K562 (cell line): Measurements from ENCODE around the gene COMMD1. TPM values are rescaled to one million over a fixed set of nuclear protein-coding genes. Genes with fewer than 3 reads are reported as not detected.

Source experiments
- ATAC-seq: fragments of 200-7000 bp; cut with Tn5 transposase; 3 replicates; pipeline ENCODE4 v1.9.1; 2020; ENCODE audit warnings: moderate library complexity
- BruUV-seq: library from RNA; stranded (reverse); fragments of 400-500 nt; replicated peaks from 2 replicates; lab custom pipeline; 2021; lab: Mats Ljungman, UMichigan
- CTCF ChIA-PET: fragments of 300-600 bp; formaldehyde crosslinking; extraction: SDS; loops from one replicate; lab custom pipeline; 2021; ENCODE audit warnings: low intra/inter-chr PET ratio; lab: Yijun Ruan, JAX
- POLR2A ChIA-PET: fragments of 300-600, 350-650 bp; sonication (Branson Sonifier 250); formaldehyde crosslinking; extraction: SDS; loops from one replicate; lab custom pipeline; 2021; ENCODE audit warnings: antibody characterized with exemption, inconsistent platforms; lab: Yijun Ruan, JAX
- DNase-seq, 4 experiments: peaks; one replicate each; pipeline versions ENCODE4 v3.0.0 to v3.0.0-alpha.2; 2011 to 2018; ENCODE audit warnings: low spot score in 3 of 4, mixed read lengths in 3 of 4; ENCODE audit errors: extremely low read depth in 1 of 4
- FAIRE-seq: peaks from 2 replicates; lab custom pipeline; 2011; peaks lifted over from hg19 to GRCh38; lab: Jason Lieb, UNC
- H2AFZ ChIP-seq: 2 replicates; pipeline ENCODE4 v1.6.0; 2011; ENCODE audit warnings: low read depth, low read length, control low read depth, inconsistent platforms
- H3K27ac ChIP-seq: fragments of 200-600 bp; 3 replicates; pipeline ENCODE4 v1.8.0; 2011; ENCODE audit warnings: low read depth, mild to moderate bottlenecking, control low read depth, inconsistent platforms, low read length, moderate library complexity, mixed read lengths; ENCODE audit errors: extremely low read depth
- H3K27me3 ChIP-seq, 2 experiments: fragments of 300-600 bp in 1 of 2; 2 replicates in 1 of 2; 3 replicates in 1 of 2; pipeline versions ENCODE4 v1.6.0 to v1.8.0; 2011; ENCODE audit warnings: inconsistent platforms in 2 of 2, low read length in 2 of 2, mild to moderate bottlenecking in 1 of 2, mixed read lengths in 1 of 2, moderate library complexity in 1 of 2; ENCODE audit not compliant: control insufficient read depth in 2 of 2, insufficient read depth in 2 of 2
- H3K36me3 ChIP-seq: fragments of 300-600 bp; 3 replicates; pipeline ENCODE4 v1.8.0; 2011; ENCODE audit warnings: mild to moderate bottlenecking, low read length, inconsistent platforms; ENCODE audit not compliant: control insufficient read depth, insufficient read depth
- H3K4me1 ChIP-seq, 2 experiments: fragments of 200-600 bp in 1 of 2; replicated peaks in 1 of 2; 2 replicates in 1 of 2; 3 replicates in 1 of 2; pipeline versions ENCODE4 v1.5.1 to v1.8.0; 2011; ENCODE audit warnings: inconsistent platforms in 2 of 2, low read length in 2 of 2, mild to moderate bottlenecking in 1 of 2, mixed read lengths in 1 of 2, moderate library complexity in 1 of 2; ENCODE audit not compliant: control insufficient read depth in 2 of 2, insufficient read depth in 2 of 2
- H3K4me2 ChIP-seq: 2 replicates; pipeline ENCODE4 v1.6.1; 2011; ENCODE audit warnings: low read length, control low read depth, inconsistent platforms, mixed read lengths; ENCODE audit not compliant: insufficient read depth
- H3K4me3 ChIP-seq: fragments of 200-600 bp; sonication (generic), shearing (Covaris generic); 2 replicates; pipeline ENCODE4 v1.5.1; 2016; ENCODE audit warnings: control low read depth, inconsistent platforms
- H3K79me2 ChIP-seq: fragments of 200-600 bp; 3 replicates; pipeline ENCODE4 v1.8.0; 2011; ENCODE audit warnings: low read length, inconsistent platforms; ENCODE audit not compliant: control insufficient read depth, insufficient read depth
- H3K9ac ChIP-seq, 2 experiments: 2 replicates each; pipeline versions ENCODE4 v1.6.0 to v1.6.1; 2011; ENCODE audit warnings: low read depth in 2 of 2, low read length in 2 of 2, control low read depth in 1 of 2, inconsistent platforms in 1 of 2, mild to moderate bottlenecking in 1 of 2, mixed read lengths in 1 of 2; ENCODE audit not compliant: insufficient read depth in 1 of 2
- H3K9me1 ChIP-seq: one replicate; pipeline ENCODE4 v1.6.0; 2011; ENCODE audit warnings: inconsistent platforms, mild to moderate bottlenecking, low read length, moderate library complexity; ENCODE audit not compliant: control insufficient read depth, insufficient read depth
- H3K9me3 ChIP-seq: replicated peaks from 2 replicates; pipeline ENCODE4 v1.5.1; 2011; ENCODE audit warnings: low read depth, low read length, inconsistent platforms; ENCODE audit not compliant: control insufficient read depth, insufficient read depth
- H4K20me1 ChIP-seq: replicated peaks from 2 replicates; pipeline ENCODE4 v1.6.1; 2011; ENCODE audit warnings: low read length, inconsistent platforms, mixed read lengths; ENCODE audit not compliant: control insufficient read depth, insufficient read depth
- CBX5 ChIP-seq: IDR thresholded peaks from 2 replicates; pipeline ENCODE4 v1.6.1; 2014; ENCODE audit warnings: low read depth, borderline replicate concordance
- DACH1 ChIP-seq: fragments of 450-650 bp; IDR thresholded peaks from 2 replicates; pipeline ENCODE4 v1.6.1; 2018; ENCODE audit not compliant: partially characterized antibody
- DEAF1 ChIP-seq: fragments of 450-650 bp; formaldehyde crosslinking; IDR thresholded peaks from 2 replicates; pipeline ENCODE4 v1.4.0; 2020; ENCODE audit warnings: mild to moderate bottlenecking, moderate library complexity
- HDAC3 ChIP-seq: fragments of 450-650 bp; IDR thresholded peaks from 2 replicates; pipeline ENCODE4 v1.6.1; 2018; ENCODE audit warnings: borderline replicate concordance, mild to moderate bottlenecking, moderate library complexity; ENCODE audit not compliant: partially characterized antibody
- HEY1 ChIP-seq: fragments of 250-450 bp; sonication (Bioruptor Pico); IDR thresholded peaks from 2 replicates; pipeline ENCODE4 v1.5.0; 2020; ENCODE audit warnings: mild to moderate bottlenecking, moderate library complexity, borderline replicate concordance
- KDM1A ChIP-seq, 2 experiments: fragments of 450-650 bp; IDR thresholded peaks; 2 replicates each; pipeline ENCODE4 v1.6.1; 2016; ENCODE audit warnings: mild to moderate bottlenecking in 2 of 2
- MIER1 ChIP-seq: fragments of 450-650 bp; IDR thresholded peaks from 2 replicates; pipeline ENCODE4 v1.6.1; 2016; ENCODE audit warnings: antibody characterized with exemption, mild to moderate bottlenecking, low read depth
- MYNN ChIP-seq, 2 experiments: sonication (generic); formaldehyde crosslinking in 1 of 2; IDR thresholded peaks; 2 replicates each; pipeline versions ENCODE4 v1.5.0 to v1.6.1; 2016 to 2020; ENCODE audit warnings: antibody characterized with exemption in 1 of 2, missing genetic modification reagents in 1 of 2
- NFE2 ChIP-seq: IDR thresholded peaks from 2 replicates; pipeline ENCODE4 v1.6.1; 2014; ENCODE audit warnings: antibody characterized with exemption, low read depth
- NFIC ChIP-seq: fragments of 450-650 bp; IDR thresholded peaks from 2 replicates; pipeline ENCODE4 v1.6.1; 2017; ENCODE audit warnings: mild to moderate bottlenecking, inconsistent platforms
- NUFIP1 ChIP-seq: fragments of 450-650 bp; IDR thresholded peaks from 2 replicates; pipeline ENCODE4 v1.6.1; 2018; ENCODE audit not compliant: partially characterized antibody
- RNF219 ChIP-seq: fragments of 250-450 bp; sonication (Bioruptor Pico); IDR thresholded peaks from 2 replicates; pipeline ENCODE4 v1.5.0; 2022; ENCODE audit warnings: mild to moderate bottlenecking
- ZKSCAN8 ChIP-seq: fragments of 200-800 bp; sonication (Bioruptor generic); IDR thresholded peaks from 2 replicates; pipeline ENCODE4 v1.6.1; 2016; ENCODE audit warnings: missing genetic modification characterization, missing compliant biosample characterization
- WGBS: fragments of 100-300 bp; shearing (Covaris generic); methylation state at CpG from one replicate; pipeline ENCODE4 v1.1.6; 2016; ENCODE audit warnings: low coverage, mixed read lengths; ENCODE audit not compliant: insufficient coverage; ENCODE audit errors: missing lambda C conversion rate; 5-methylcytosine and 5-hydroxymethylcytosine counted together
- in situ Hi-C: fragments of 300-500 bp; cut with MboI; formaldehyde crosslinking; loops from 4 replicates; pipeline ENCODE4 v1.15.0; 2018; ENCODE audit warnings: inconsistent platforms, mixed read lengths
- intact Hi-C: fragments of 100-400 bp; cut with micrococcal nuclease; formaldehyde crosslinking; loops from 2 replicates; pipeline ENCODE4 v1.14.2; 2022
- polyA plus RNA-seq, 8 experiments: library from polyadenylated mRNA; depleted of rRNA in 4 of 8; stranded (reverse) in 5 of 8; unstranded in 3 of 8; fragments of >200 nt; fragmentation: Nextera tagmentation in 2 of 8; fragmentation: Illumina TruSeq in 1 of 8; extraction: Ambion mirVana in 2 of 8; extraction: Trizol in 1 of 8; gene quantifications; 2 replicates each; pipeline versions ENCODE4 v1.2.1 to v1.2.3, GENCODE V29; 2011 to 2014; ENCODE audit warnings: inconsistent platforms in 1 of 8, missing spikeins in 1 of 8
- total RNA-seq, 7 experiments: library from RNA; depleted of rRNA in 6 of 7; stranded (reverse); fragments of >200 nt in 6 of 7; fragmentation: Illumina TruSeq in 2 of 7; extraction: Trizol in 2 of 7; gene quantifications; 2 replicates each; pipeline versions ENCODE4 v1.2.1 to v1.2.3, GENCODE V29; 2011 to 2021; ENCODE audit warnings: low replicate concordance in 1 of 7
- TF ChIP-seq, protein P1 (sequence below): fragments of 450-650 bp; IDR thresholded peaks from 2 replicates; pipeline ENCODE4 v1.6.1; 2017; ENCODE audit warnings: antibody characterized with exemption, mild to moderate bottlenecking

COMMD1 gene
- total and polyA plus RNA-seq, 9 of the 15 experiments (the other 6 are each of a cell fraction or from before 2014, with no cell fraction given), result 14.4 to 77.0 (median 21.4) TPM

DNA sequence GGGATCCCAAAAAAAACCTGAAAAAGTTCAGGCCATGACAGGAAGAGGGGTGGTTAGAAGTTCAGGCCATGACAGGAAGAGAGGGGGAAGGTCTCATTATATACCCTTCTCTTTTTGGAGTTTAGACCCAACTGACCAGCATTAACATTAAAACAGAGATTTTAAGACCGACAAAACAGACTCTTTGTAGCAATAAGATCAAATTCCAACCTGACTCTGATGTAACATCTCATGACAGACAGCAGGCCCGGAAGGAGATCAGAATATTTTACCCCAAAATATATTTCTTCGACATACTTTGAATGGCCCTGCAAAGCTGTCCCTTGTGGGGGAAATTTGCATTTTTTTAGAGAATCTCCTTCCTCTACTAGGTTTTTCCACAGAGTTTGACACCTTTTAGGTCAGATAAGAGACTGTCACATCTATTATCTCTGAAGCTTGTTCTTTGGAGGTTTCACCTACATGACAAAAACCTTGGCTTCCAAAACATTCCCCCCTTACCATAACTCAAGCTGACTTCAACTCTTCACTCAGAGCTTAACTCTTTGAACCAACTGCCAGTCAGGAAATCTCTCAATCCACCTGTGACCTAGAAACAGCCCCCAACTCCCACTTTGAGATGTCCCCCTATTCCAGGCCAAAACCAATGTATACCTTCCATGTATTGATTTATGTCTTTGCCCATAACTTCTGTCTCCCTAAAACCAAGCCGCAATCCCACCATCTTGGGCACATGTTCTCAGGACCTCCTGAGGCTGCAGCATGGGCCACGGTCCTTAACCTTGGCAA lies 239.4 kb downstream of the COMMD1 start:
- no peak for FAIRE-seq
- Histone ChIP-seq H3K4me1 (peaks cover 0 to 7% of the 10 kb centered on the region in 2 experiments; a peak in 2 of 5 replicates), H3K36me3 (no peaks in the 10 kb centered on the region), H2AFZ (no peak overlapping the region), H3K9me3 (no peaks in the 10 kb centered on the region), H3K79me2 (no peaks in the 10 kb centered on the region), H3K4me2 (no peak overlapping the region), H3K4me3 (no peak overlapping the region), H3K27ac (no peak overlapping the region), H3K9ac (no peak overlapping the region), H3K9me1 (no peaks in the 10 kb centered on the region), H3K27me3 (no peaks in the 10 kb centered on the region), H4K20me1 (no peaks in the 10 kb centered on the region)
- 55% methylated on average over 5 of the region's 5 CpGs for WGBS
- ChIA-PET POLR2A (no interaction called here), CTCF (no interaction called here)
- no peak for ATAC-seq
- no peak for DNase-seq
- intact Hi-C loops (loop anchor here (5.0 kb wide), 1 partner anchor 152 kb away; no protein-coding TSS in a partner anchor), in situ Hi-C loops (no loop called here)
- BruUV-seq, result no TSS peak
- TF ChIP-seq KDM1A (IDR thresholded peaks at IDR 0.05), result no peak
- TF ChIP-seq, protein P1, sequence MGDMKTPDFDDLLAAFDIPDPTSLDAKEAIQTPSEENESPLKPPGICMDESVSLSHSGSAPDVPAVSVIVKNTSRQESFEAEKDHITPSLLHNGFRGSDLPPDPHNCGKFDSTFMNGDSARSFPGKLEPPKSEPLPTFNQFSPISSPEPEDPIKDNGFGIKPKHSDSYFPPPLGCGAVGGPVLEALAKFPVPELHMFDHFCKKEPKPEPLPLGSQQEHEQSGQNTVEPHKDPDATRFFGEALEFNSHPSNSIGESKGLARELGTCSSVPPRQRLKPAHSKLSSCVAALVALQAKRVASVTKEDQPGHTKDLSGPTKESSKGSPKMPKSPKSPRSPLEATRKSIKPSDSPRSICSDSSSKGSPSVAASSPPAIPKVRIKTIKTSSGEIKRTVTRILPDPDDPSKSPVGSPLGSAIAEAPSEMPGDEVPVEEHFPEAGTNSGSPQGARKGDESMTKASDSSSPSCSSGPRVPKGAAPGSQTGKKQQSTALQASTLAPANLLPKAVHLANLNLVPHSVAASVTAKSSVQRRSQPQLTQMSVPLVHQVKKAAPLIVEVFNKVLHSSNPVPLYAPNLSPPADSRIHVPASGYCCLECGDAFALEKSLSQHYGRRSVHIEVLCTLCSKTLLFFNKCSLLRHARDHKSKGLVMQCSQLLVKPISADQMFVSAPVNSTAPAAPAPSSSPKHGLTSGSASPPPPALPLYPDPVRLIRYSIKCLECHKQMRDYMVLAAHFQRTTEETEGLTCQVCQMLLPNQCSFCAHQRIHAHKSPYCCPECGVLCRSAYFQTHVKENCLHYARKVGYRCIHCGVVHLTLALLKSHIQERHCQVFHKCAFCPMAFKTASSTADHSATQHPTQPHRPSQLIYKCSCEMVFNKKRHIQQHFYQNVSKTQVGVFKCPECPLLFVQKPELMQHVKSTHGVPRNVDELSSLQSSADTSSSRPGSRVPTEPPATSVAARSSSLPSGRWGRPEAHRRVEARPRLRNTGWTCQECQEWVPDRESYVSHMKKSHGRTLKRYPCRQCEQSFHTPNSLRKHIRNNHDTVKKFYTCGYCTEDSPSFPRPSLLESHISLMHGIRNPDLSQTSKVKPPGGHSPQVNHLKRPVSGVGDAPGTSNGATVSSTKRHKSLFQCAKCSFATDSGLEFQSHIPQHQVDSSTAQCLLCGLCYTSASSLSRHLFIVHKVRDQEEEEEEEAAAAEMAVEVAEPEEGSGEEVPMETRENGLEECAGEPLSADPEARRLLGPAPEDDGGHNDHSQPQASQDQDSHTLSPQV, result no peak
- TF ChIP-seq MYNN (IDR thresholded peaks at IDR 0.05), result no peak
- no peak for TF ChIP-seq MYNN (CRISPR knock-in tag; IDR thresholded peaks at IDR 0.05)
- no peak for TF ChIP-seq HDAC3
- TF ChIP-seq NUFIP1, result no peak
- TF ChIP-seq HEY1 (CRISPR knock-in tag), result no peak
- no peak for TF ChIP-seq NFIC
- no peak for TF ChIP-seq CBX5
- no peak for TF ChIP-seq ZKSCAN8 (CRISPR knock-in tag)
- TF ChIP-seq DEAF1 (CRISPR knock-in tag), result no peak
- no peak for TF ChIP-seq RNF219 (CRISPR knock-in tag)
- TF ChIP-seq NFE2, result no peak
- no peak for TF ChIP-seq DACH1
- TF ChIP-seq MIER1, result no peak
